ENCODE data around the gene MLPH. TPM values are rescaled to one million over a fixed set of nuclear protein-coding genes. Genes with fewer than 3 reads are reported as not detected.

MLPH gene
- total and polyA plus RNA-seq, 9 of the 15 experiments (the other 6 are each of a cell fraction or from before 2014, with no cell fraction given) = 0.22 TPM; not detected in 8

DNA sequence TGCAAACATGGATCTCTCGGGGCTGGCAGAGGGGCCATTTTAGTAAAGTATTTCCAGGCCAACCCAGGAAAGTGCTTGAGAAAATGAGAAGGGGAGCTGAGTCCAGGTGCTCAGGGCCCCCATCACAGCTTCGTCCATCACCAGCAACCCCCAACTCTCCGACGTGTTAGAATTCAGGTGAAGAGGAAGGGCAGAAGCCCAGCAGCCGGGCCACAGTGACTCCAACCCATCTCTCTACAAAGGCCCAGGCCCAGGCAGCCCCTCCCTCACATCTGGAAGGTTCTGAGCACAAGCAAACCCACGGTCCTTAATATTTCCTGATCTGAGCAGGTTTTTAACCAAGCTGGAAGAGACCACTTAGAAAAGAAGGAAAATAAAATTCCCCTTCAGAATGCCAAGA lies 38.4 kb upstream of the MLPH start:
- H3K4me2 ChIP-seq (ENCODE audit: insufficient read depth, low read length) = no peak overlapping the region
- peaks cover 2% of the 10 kb centered on the region for H3K9me1 ChIP-seq (ENCODE audit: control insufficient read depth, insufficient read depth, low read length)
- H4K20me1 ChIP-seq (replicated peaks; ENCODE audit: control insufficient read depth, insufficient read depth, low read length) = no peaks in the 10 kb centered on the region
- no peak overlapping the region for H2AFZ ChIP-seq (ENCODE audit: low read depth, low read length)
- TF ChIP-seq, protein P1, sequence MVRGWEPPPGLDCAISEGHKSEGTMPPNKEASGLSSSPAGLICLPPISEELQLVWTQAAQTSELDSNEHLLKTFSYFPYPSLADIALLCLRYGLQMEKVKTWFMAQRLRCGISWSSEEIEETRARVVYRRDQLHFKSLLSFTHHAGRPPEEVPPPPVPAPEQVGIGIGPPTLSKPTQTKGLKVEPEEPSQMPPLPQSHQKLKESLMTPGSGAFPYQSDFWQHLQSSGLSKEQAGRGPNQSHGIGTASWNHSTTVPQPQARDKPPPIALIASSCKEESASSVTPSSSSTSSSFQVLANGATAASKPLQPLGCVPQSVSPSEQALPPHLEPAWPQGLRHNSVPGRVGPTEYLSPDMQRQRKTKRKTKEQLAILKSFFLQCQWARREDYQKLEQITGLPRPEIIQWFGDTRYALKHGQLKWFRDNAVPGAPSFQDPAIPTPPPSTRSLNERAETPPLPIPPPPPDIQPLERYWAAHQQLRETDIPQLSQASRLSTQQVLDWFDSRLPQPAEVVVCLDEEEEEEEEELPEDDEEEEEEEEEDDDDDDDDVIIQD (CRISPR knock-in tag; IDR thresholded peaks at IDR 0.05) = no peak
- TF ChIP-seq MED1 (CRISPR knock-in tag; IDR thresholded peaks at IDR 0.05; ENCODE audit: borderline replicate concordance) (no peak), SNIP1 (IDR thresholded peaks at IDR 0.05; ENCODE audit: low read depth) (no peak), ZNF408 (CRISPR knock-in tag; IDR thresholded peaks at IDR 0.05; ENCODE audit: low read depth) (no peak)
- no peak overlapping the region for H3K9ac ChIP-seq (ENCODE audit: insufficient read depth in 1 of 2, low read depth in 2 of 2, low read length in 2 of 2)
- BruUV-seq (replicated peaks) = no TSS peak
- CTCF ChIA-PET (ENCODE audit: low intra/inter-chr PET ratio) = no interaction called here
- H3K79me2 ChIP-seq (ENCODE audit: control insufficient read depth, insufficient read depth, low read length) = no peaks in the 10 kb centered on the region
- FAIRE-seq = no peak
- in situ Hi-C loops (cut with MboI) (no loop called here), intact Hi-C loops (cut with micrococcal nuclease) (no loop called here)
- ATAC-seq = no peak
- H3K4me3 ChIP-seq = no peak overlapping the region
- H3K9me3 ChIP-seq (replicated peaks; ENCODE audit: control insufficient read depth, insufficient read depth, low read depth, low read length) = no peaks in the 10 kb centered on the region
- DNase-seq (ENCODE audit: extremely low read depth in 1 of 4, low spot score in 3 of 4) = no peak
- 9% methylated on average over 5 of the region's 6 CpGs for WGBS (ENCODE audit: insufficient coverage, low coverage, missing lambda C conversion rate)
- H3K27ac ChIP-seq (ENCODE audit: extremely low read depth, low read depth, low read length) = no peak overlapping the region
- peaks cover 0 to 32% of the 10 kb centered on the region in 2 experiments; a peak in 2 of 5 replicates for H3K27me3 ChIP-seq (ENCODE audit: control insufficient read depth in 2 of 2, insufficient read depth in 2 of 2, low read length in 2 of 2)
- no peaks in the 10 kb centered on the region for H3K36me3 ChIP-seq (ENCODE audit: control insufficient read depth, insufficient read depth, low read length)
- no peaks in the 10 kb centered on the region for H3K4me1 ChIP-seq (replicated peaks in 1 of 2; ENCODE audit: control insufficient read depth in 2 of 2, insufficient read depth in 2 of 2, low read length in 2 of 2)
- POLR2A ChIA-PET = no interaction called here

Measured in K562 (cell line).